Vagina (tissue), 2 donors: ENCODE data around the gene RNF217.

Source experiments
- CTCF ChIP-seq, 3 experiments: fragments of 450-650 bp in 2 of 3; fragments of 200-600 bp in 1 of 3; sonication (generic) in 1 of 3; IDR thresholded peaks; one replicate each; pipeline ENCODE4 v1.5.1; 2017 to 2019; ENCODE audit warnings: antibody characterized with exemption in 3 of 3, mild to moderate bottlenecking in 2 of 3, moderate library complexity in 2 of 3
- POLR2A ChIP-seq, 2 donors: fragments of 450-650 bp; IDR thresholded peaks; one replicate each; pipeline ENCODE4 v1.6.1; 2017; ENCODE audit warnings: antibody characterized with exemption in 2 of 2, mild to moderate bottlenecking in 2 of 2, moderate library complexity in 2 of 2
- POLR2AphosphoS5 ChIP-seq, 2 donors: sonication (generic); formaldehyde crosslinking; IDR thresholded peaks; one replicate each; pipeline ENCODE4 v1.9.0; 2017; ENCODE audit warnings: antibody characterized with exemption in 2 of 2, mild to moderate bottlenecking in 2 of 2, low read depth in 1 of 2; ENCODE audit not compliant: insufficient read depth in 1 of 2

DNA sequence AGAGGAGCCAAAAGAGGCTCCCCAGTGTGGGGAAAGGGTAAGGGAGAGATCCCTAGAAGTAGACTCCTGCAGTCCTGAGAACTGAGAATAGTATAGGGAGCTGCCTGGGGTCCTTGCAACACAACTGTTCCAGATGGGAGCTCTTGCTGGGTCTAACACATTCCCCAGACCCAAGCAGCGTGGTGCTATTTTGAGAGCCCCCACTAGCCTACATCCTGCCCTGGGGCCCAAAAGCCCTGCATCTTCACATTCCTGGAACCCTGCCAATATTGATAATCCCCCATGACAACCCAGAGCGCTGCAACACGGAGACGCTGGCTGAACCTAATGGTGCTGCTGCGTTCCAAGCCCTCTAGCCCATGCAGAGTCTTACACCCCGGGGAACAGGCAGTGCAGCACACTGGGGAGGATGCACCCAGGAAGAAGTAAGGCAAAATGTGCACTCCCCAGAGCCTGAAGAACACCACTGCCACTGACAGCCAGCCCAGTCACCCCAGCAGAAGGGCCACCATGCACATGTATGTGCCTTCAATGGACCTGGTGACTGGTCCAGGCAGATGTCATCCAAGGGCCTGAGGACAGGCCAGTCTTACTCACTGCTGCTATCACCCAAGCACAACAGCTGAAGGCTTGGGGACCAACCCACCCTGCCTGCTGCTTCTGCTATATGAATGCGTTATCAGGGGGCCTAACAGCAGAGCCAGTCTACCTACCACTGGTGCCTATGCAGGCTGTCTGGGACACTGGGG is 7.0 kb upstream of the RNF217 start:
- no peak for TF ChIP-seq CTCF (IDR thresholded peaks at IDR 0.05)
- TF ChIP-seq POLR2A (IDR thresholded peaks at IDR 0.05) = no peak
- no peak for TF ChIP-seq POLR2AphosphoS5 (IDR thresholded peaks at IDR 0.05; ENCODE audit: insufficient read depth in 1 of 2, low read depth in 1 of 2)
